Ovary (tissue), 3 donors: ENCODE measurements around the gene PCNX1.

ENCODE experiments used
- CTCF ChIP-seq, 3 donors: fragments of 450-650 bp in 2 of 3; fragments of 200-600 bp in 1 of 3; IDR thresholded peaks; one replicate each; pipeline versions ENCODE4 v1.5.1 to v1.8.0; 2016 to 2022; ENCODE audit warnings: antibody characterized with exemption in 3 of 3, mild to moderate bottlenecking in 1 of 3
- EP300 ChIP-seq: sonication (generic); formaldehyde crosslinking; IDR thresholded peaks from one replicate; pipeline ENCODE4 v1.6.1; 2017; ENCODE audit warnings: antibody characterized with exemption
- donor health status: DM: no; HTN: no; CAD: no.

- TF ChIP-seq CTCF (IDR thresholded peaks at IDR 0.05) (no peak), EP300 (no peak)
These were observed 27.4 kb downstream of the PCNX1 start for GRCh38 chr14:70934502-70935134.
